HEK293T (cell line): ENCODE data around the gene DMGDH.

Experiments
- ARNT ChIP-seq: fragments of 450-650 bp; IDR thresholded peaks from 2 replicates; pipeline ENCODE4 v1.6.1; 2017; ENCODE audit warnings: mild to moderate bottlenecking
- BHLHE40 ChIP-seq: fragments of 450-650 bp; IDR thresholded peaks from 2 replicates; pipeline ENCODE4 v1.6.1; 2016; ENCODE audit warnings: mild to moderate bottlenecking, moderate library complexity, borderline replicate concordance
- ELF4 ChIP-seq: fragments of 450-650 bp; IDR thresholded peaks from 2 replicates; pipeline ENCODE4 v1.6.1; 2017; ENCODE audit warnings: antibody characterized with exemption
- FOXA1 ChIP-seq: fragments of 450-650 bp; IDR thresholded peaks from 2 replicates; pipeline ENCODE4 v1.6.1; 2016; ENCODE audit warnings: mild to moderate bottlenecking
- FOXK2 ChIP-seq: fragments of 450-650 bp; IDR thresholded peaks from 2 replicates; pipeline ENCODE4 v1.6.1; 2016; ENCODE audit warnings: mild to moderate bottlenecking
- L3MBTL2 ChIP-seq: fragments of 450-650 bp; conservative IDR thresholded peaks from 2 replicates; pipeline ENCODE4 v1.6.1; 2016; ENCODE audit warnings: mild to moderate bottlenecking
- PKNOX1 ChIP-seq: fragments of 450-650 bp; IDR thresholded peaks from 2 replicates; pipeline ENCODE4 v1.6.1; 2016
- SP1 ChIP-seq: fragments of 450-650 bp; IDR thresholded peaks from 2 replicates; pipeline ENCODE4 v1.6.1; 2017
- SUZ12 ChIP-seq: fragments of 450-650 bp; IDR thresholded peaks from 2 replicates; pipeline ENCODE4 v1.6.1; 2016; ENCODE audit warnings: mild to moderate bottlenecking
- ZNF384 ChIP-seq: fragments of 450-650 bp; IDR thresholded peaks from 2 replicates; pipeline ENCODE4 v1.6.1; 2016

GRCh38 chr5:79080804-79081203 is 11.3 kb upstream of the DMGDH start:
- TF ChIP-seq FOXA1 (no peak), ELF4 (no peak), BHLHE40 (no peak), SP1 (no peak), PKNOX1 (no peak), ZNF384 (no peak), L3MBTL2 (no peak), SUZ12 (no peak), ARNT (no peak), FOXK2 (no peak)
